ENCODE measurements around the gene TMCC3.

Gene TMCC3

DNA sequence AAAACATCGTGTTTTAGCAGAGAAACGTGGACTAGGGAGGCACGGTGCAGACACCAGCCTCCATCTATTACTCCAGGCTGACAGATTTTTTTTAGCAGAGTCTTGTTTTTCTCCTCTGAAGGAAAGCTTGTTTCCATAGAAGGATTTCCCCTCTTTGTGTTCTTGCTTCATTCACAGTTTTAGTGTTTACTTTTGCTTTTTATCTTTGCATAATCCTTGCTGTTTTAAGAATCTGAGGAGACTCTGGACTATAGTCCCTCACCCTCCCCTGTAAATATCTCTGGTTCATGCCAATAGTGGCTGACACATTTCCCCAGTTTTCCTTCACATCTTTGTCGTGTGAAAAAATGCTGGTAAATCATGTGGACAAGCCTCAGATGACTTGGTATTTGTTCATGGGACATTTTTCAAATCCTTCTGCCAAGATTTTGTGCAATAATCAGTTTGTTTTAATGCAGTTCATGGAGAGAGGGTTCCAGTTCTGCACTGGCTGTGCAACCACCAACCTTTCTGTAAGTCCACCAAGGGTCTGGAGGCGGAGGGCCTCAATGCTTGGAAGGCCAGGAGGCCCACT, 39.9 kb upstream of the TMCC3 start:
- Histone ChIP-seq H3K27me3 (replicated peaks; ENCODE audit: control insufficient read depth, insufficient read depth, low read length) (no peaks in the 10 kb centered on the region), H3K36me3 (ENCODE audit: control insufficient read depth, insufficient read depth, low read length) (no peaks in the 10 kb centered on the region; the same call in 1 of the 2 replicates), H3K4me3 (replicated peaks; ENCODE audit: low read depth, low read length) (no peak overlapping the region)
- DNase-seq (ENCODE audit: extremely low read depth, insufficient read length) = no peak
- TF ChIP-seq, protein P1, sequence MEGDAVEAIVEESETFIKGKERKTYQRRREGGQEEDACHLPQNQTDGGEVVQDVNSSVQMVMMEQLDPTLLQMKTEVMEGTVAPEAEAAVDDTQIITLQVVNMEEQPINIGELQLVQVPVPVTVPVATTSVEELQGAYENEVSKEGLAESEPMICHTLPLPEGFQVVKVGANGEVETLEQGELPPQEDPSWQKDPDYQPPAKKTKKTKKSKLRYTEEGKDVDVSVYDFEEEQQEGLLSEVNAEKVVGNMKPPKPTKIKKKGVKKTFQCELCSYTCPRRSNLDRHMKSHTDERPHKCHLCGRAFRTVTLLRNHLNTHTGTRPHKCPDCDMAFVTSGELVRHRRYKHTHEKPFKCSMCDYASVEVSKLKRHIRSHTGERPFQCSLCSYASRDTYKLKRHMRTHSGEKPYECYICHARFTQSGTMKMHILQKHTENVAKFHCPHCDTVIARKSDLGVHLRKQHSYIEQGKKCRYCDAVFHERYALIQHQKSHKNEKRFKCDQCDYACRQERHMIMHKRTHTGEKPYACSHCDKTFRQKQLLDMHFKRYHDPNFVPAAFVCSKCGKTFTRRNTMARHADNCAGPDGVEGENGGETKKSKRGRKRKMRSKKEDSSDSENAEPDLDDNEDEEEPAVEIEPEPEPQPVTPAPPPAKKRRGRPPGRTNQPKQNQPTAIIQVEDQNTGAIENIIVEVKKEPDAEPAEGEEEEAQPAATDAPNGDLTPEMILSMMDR (IDR thresholded peaks at IDR 0.05; ENCODE audit: insufficient read depth, low read length, poor library complexity, severe bottlenecking) = no peak

DNA sequence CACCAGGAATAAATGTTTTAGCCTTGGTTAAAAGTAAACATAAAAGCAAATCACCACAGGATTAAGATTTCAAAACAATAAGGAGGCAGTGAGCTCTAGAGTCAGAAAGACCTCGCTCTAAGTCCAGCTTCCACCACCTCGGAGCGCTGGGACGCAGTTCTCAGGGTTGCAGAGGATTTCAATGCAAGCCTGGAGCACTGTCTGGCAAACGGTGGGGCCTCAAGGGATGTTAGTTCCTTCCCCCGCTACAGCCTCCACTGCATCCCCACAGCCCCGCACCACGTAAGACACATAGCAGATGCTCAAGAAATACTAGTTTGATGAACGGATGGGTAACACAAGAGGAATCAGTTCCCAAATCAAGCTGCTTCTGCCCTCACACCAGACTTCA, 39.3 kb upstream of the TMCC3 start:
- Histone ChIP-seq H3K4me3 (replicated peaks; ENCODE audit: low read depth, low read length) (no peak overlapping the region), H3K36me3 (ENCODE audit: control insufficient read depth, insufficient read depth, low read length) (no peaks in the 10 kb centered on the region; the same call in 1 of the 2 replicates), H3K27me3 (replicated peaks; ENCODE audit: control insufficient read depth, insufficient read depth, low read length) (no peaks in the 10 kb centered on the region)
- TF ChIP-seq, protein P1 (IDR thresholded peaks at IDR 0.05; ENCODE audit: insufficient read depth, low read length, poor library complexity, severe bottlenecking) = no peak
- DNase-seq (ENCODE audit: extremely low read depth, insufficient read length) = no peak

DNA sequence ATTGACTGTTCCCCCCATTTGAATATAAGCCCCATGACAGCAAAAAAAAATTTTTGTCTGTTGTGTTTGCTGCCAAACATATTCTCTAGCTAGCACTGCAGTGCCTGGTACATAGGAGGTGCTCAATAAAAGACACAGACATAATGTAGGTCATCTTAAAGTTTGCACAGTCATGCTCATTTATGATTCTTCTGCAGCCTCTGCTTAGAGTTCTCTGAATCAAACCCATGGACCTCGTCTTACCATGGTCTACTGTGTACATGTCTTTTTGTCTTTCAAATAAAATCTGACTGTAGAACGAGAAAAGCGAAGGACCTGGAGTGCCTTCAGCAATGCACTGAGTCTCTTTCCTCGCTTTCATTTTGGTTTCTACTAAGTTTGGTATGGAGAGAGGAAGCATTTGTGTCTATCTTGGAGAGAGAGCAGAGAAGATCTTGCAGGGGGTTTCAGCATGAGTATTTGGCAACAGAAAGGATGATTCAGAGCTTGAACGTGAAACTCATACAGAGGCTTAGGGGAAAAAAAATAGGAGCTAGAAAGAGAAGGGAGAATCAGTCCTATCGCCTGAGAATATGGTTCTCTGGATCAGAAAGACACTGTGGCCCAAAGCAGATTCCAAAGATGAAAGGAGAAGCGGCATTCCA, 38.8 kb upstream of the TMCC3 start:
- H3K27me3 ChIP-seq (replicated peaks; ENCODE audit: control insufficient read depth, insufficient read depth, low read length) = no peaks in the 10 kb centered on the region
- H3K4me3 ChIP-seq (replicated peaks; ENCODE audit: low read depth, low read length) = no peak overlapping the region
- DNase-seq (ENCODE audit: extremely low read depth, insufficient read length) = no peak
- no peaks in the 10 kb centered on the region; the same call in 1 of the 2 replicates for H3K36me3 ChIP-seq (ENCODE audit: control insufficient read depth, insufficient read depth, low read length)
- TF ChIP-seq, protein P1 (IDR thresholded peaks at IDR 0.05; ENCODE audit: insufficient read depth, low read length, poor library complexity, severe bottlenecking) = no peak

DNA sequence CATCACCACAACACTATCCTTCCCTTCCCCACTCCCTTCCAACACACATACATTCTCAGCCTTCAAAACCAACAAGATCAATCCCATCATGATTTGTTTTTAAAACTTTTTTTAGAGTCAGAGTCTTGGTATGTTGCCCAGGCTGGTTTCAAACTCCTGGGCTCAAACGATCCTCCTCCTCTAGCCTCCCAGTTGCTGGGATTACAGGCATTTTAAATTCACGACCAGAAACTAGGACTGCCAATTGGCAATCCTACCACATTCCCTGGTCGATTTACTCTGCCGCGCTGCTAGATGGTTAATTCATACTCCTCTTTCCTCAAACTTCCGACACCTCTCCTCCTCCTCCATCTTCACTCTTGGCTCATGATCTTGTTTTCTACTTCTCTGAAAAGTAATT, 37.5 kb upstream of the TMCC3 start:
- Histone ChIP-seq H3K36me3 (ENCODE audit: control insufficient read depth, insufficient read depth, low read length) (peaks cover 2% of the 10 kb centered on the region), H3K27me3 (replicated peaks; ENCODE audit: control insufficient read depth, insufficient read depth, low read length) (no peaks in the 10 kb centered on the region), H3K4me3 (replicated peaks; ENCODE audit: low read depth, low read length) (no peak overlapping the region)
- TF ChIP-seq, protein P1 (IDR thresholded peaks at IDR 0.05; ENCODE audit: insufficient read depth, low read length, poor library complexity, severe bottlenecking) = no peak
- DNase-seq (ENCODE audit: extremely low read depth, insufficient read length) = no peak

DNA sequence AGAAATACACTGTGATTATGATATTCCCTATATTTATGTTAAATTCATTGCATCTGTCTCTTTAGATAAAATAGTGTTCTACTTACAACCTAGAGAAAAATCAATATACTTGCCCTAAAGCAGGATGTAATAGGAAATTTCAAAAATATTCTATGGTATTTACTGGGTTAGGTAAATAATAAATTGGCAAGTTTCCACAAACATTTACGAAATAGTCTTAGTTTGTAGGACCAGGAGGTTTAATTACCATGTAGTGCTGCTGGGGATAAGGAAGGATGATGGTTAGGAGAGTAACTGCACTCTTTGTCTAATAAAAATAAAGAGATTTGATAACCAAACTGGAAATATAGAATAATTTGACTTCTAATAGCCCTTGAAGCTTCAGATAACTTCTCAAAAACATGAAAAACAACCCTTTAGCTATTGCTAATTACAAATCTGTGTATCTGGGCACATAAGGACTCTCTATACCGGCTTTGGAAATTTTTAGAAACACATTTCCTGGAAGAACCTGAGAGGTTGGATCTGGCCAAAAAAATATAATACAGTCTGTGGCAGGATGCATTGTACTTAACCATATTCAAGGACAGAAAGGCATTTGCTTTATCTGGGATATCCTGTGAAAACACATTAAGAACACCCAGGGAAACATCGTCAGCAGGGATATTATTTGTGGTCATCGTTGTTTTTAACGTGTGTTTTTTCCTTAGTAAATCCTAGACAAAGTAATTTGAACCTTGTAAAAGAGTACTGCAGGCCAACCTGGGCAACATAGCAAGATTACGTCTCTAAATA, 36.7 kb upstream of the TMCC3 start:
- DNase-seq (ENCODE audit: extremely low read depth, insufficient read length) = no peak
- TF ChIP-seq, protein P1 (IDR thresholded peaks at IDR 0.05; ENCODE audit: insufficient read depth, low read length, poor library complexity, severe bottlenecking) = no peak
- H3K27me3 ChIP-seq (replicated peaks; ENCODE audit: control insufficient read depth, insufficient read depth, low read length) = no peaks in the 10 kb centered on the region
- peaks cover 2% of the 10 kb centered on the region for H3K36me3 ChIP-seq (ENCODE audit: control insufficient read depth, insufficient read depth, low read length)
- H3K4me3 ChIP-seq (replicated peaks; ENCODE audit: low read depth, low read length) = no peak overlapping the region
